ENCODE results near the gene SIAH1. TPM values are rescaled to one million over a fixed set of nuclear protein-coding genes. Genes with fewer than 3 reads are reported as not detected.
"Not testable (repeated sequence)": the region's sequence is repeated elsewhere in the genome, so short reads cannot be mapped to it uniquely, and the experiment has no call there.

SIAH1 gene
- total RNA-seq, 4 donors from 2014 or later, result 26.1 to 44.3 (median 40.1) TPM

DNA sequence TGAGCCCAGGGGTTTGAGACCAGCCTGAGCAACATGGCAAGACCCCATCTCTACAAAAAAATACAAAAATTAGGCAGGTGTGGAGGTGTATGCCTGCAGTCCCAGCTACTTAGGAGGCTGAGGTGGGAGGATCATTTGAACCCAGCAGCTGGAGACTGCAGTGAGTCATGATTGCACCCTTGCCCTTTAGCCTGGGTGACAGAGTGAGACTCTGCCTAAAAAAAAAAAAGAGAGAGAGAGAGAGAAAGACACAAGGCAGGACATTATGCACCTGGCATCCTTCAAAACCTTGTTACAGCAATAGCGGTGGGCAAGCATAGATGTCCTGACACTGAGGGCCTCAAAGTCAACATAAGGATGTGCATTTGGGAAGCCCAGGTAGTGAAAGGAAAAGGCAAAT lies 19.9 kb upstream of the SIAH1 start:
- Histone ChIP-seq H3K36me3 (no peaks in the 10 kb centered on the region), H3K9me3 (no peaks in the 10 kb centered on the region), H3K27me3 (no peaks in the 10 kb centered on the region), H3K4me1 (no peaks in the 10 kb centered on the region), H3K4me3 (no peak overlapping the region), H3K27ac (peak overlapping the region in 1 of 4 donors; percentile 48)
- 87 to 90% methylated on average over 1 of the region's 1 CpG for WGBS, 2 donors
- TF ChIP-seq, protein P1, sequence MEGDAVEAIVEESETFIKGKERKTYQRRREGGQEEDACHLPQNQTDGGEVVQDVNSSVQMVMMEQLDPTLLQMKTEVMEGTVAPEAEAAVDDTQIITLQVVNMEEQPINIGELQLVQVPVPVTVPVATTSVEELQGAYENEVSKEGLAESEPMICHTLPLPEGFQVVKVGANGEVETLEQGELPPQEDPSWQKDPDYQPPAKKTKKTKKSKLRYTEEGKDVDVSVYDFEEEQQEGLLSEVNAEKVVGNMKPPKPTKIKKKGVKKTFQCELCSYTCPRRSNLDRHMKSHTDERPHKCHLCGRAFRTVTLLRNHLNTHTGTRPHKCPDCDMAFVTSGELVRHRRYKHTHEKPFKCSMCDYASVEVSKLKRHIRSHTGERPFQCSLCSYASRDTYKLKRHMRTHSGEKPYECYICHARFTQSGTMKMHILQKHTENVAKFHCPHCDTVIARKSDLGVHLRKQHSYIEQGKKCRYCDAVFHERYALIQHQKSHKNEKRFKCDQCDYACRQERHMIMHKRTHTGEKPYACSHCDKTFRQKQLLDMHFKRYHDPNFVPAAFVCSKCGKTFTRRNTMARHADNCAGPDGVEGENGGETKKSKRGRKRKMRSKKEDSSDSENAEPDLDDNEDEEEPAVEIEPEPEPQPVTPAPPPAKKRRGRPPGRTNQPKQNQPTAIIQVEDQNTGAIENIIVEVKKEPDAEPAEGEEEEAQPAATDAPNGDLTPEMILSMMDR (IDR thresholded peaks at IDR 0.05), result no peak
- TF ChIP-seq EP300 (IDR thresholded peaks at IDR 0.05) (no peak), POLR2A (IDR thresholded peaks at IDR 0.05) (no peak)
- no peak for DNase-seq (ENCODE audit: low spot score in 2 of 2)

DNA sequence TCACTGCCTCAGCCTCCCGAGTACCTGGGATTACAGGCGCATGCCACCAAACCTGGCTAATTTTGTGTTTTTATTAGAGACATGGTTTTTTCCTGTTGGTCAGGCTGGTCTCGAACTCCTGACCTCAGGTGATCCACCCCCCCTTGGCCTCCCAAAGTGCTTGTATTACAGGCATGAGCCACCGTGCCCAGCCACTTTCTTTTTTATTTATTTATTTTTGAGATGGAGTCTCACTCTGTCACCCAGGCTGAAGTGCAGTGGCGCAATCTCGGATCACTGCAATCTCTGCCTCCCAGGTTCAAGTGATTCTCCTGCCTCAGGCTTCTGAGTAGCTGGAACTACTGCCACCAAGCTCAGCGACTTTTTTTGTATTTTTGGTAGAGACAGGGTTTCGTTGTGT lies 17.3 kb upstream of the SIAH1 start:
- H3K27me3 ChIP-seq; H3K4me1 ChIP-seq; H3K27ac ChIP-seq; H3K36me3 ChIP-seq; DNase-seq (ENCODE audit: low spot score in 2 of 2); H3K4me3 ChIP-seq; H3K9me3 ChIP-seq: not testable (repeated sequence)
- WGBS, 2 donors, result 92 to 93% methylated on average over 8 of the region's 8 CpGs

DNA sequence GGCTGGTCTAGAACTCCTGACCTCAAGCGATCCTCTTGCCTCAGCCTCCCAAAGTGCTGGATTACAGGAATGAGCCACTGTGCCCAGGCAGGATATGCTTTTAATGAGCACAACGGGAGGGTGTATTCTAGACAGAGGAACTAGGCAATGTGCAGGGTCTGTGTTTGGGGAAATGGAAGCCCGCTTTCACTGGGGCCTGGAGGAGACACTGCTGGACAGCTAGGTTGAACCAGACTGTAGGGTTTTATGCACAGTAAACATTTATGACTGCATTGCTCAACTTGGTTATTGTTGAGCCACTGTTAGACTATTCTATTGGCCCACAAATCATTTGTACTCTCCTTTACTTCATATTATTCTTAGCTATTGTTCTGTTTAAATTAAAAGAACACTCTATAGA lies 10.2 kb upstream of the SIAH1 start:
- Histone ChIP-seq H3K4me1 (peaks cover 0 to 10% (median 0%) of the 10 kb centered on the region in 4 donors), H3K9me3 (no peaks in the 10 kb centered on the region)
- 77 to 79% methylated on average over 3 of the region's 3 CpGs for WGBS, 2 donors

DNA sequence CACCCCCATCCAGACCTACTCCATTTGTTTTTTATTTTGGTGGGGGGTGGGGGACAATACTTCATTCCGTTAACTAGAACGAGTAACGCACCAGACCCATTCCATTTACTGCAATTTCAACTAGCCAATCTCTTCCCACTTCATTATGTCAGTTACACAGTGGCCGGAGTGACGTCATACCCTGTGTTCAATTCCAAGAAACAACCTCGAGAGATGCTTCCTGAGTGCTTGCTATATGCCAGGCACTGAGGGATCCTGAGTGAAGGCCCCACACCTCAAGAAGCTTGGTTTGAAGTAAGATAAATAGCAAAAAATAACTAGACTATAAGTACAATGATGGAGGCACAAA lies 9.1 kb upstream of the SIAH1 start:
- Histone ChIP-seq H3K4me3 (no peak overlapping the region), H3K27me3 (no peaks in the 10 kb centered on the region), H3K9me3 (no peaks in the 10 kb centered on the region), H3K4me1 (peaks cover 0 to 10% (median 0%) of the 10 kb centered on the region in 4 donors), H3K36me3 (no peaks in the 10 kb centered on the region), H3K27ac (peak overlapping the region; percentile 14 to 81 (median 56))
- WGBS, 2 donors, result 81 to 89% methylated on average over 6 of the region's 6 CpGs
- DNase-seq (ENCODE audit: low spot score in 2 of 2), result peak in 1 of 2 donors; percentile 42
- TF ChIP-seq, protein P1 (IDR thresholded peaks at IDR 0.05), result no peak
- TF ChIP-seq POLR2A (IDR thresholded peaks at IDR 0.05) (no peak), EP300 (IDR thresholded peaks at IDR 0.05) (no peak)

More for the DNA sequence above, 10.2 kb upstream of the SIAH1 start:
- TF ChIP-seq POLR2A (IDR thresholded peaks at IDR 0.05) (no peak), EP300 (IDR thresholded peaks at IDR 0.05) (no peak)
- TF ChIP-seq, protein P1 (IDR thresholded peaks at IDR 0.05), result no peak
- Histone ChIP-seq H3K36me3 (no peaks in the 10 kb centered on the region), H3K4me3 (no peak overlapping the region), H3K27ac (peak overlapping the region in 1 of 4 donors; percentile 81), H3K27me3 (no peaks in the 10 kb centered on the region)
- DNase-seq (ENCODE audit: low spot score in 2 of 2), result no peak

DNA sequence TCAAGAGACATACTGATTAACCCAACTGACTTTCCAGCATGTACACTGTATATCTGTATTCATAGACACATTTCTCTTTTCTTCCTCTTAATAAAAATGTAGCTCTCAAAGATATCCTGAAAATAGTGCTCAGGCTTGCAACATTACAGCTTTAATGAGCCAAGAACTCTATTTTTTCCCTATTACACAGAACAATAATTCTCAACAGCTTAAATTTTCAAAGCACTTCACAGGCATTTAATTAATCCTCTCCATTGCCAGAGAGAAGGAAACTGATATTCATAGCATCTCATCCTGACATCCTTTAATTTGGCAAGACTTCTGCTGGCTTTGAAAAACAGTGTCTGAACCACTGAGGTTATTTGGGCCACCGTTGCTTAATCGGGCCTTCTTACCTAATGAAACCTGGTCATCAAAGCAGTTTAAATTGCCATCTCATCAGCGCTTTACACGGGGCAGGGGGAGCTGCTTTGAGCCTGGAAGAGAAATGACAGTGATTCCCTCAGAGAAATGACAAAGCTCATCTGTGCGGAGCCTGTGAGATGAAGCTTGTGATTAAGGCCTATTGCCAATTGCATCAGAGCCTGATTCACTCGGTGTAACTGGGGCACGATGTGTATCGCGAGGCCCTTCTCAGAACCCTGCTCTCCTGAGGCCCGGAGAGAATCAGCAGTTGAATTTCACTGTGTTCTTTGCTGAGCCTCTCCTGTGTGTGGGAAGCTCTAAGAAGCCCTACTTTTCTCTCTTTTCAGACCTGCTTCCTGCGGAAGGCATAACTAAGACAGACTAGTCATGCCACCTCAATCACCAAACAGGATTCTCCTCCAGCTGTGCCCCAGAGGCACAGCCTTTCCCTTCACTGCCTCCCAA lies 8.5 kb upstream of the SIAH1 start:
- Histone ChIP-seq H3K4me3 (no peak overlapping the region), H3K9me3 (no peaks in the 10 kb centered on the region), H3K27ac (peak overlapping the region; percentile 14 to 81 (median 56)), H3K4me1 (peaks cover 0 to 10% (median 0%) of the 10 kb centered on the region in 4 donors), H3K36me3 (no peaks in the 10 kb centered on the region), H3K27me3 (no peaks in the 10 kb centered on the region)
- peak in 1 of 2 donors; percentile 82 for TF ChIP-seq EP300 (IDR thresholded peaks at IDR 0.05)
- TF ChIP-seq, protein P1 (IDR thresholded peaks at IDR 0.05), result no peak
- peak; percentile 26 to 83 for DNase-seq (ENCODE audit: low spot score in 2 of 2)
- WGBS, 2 donors, result 55 to 61% methylated on average over 11 of the region's 11 CpGs
